HCT116 (cell line): ENCODE data around the gene EP400. TPM values are rescaled to one million over a fixed set of nuclear protein-coding genes. Genes with fewer than 3 reads are reported as not detected.

ENCODE experiments used
- ATAC-seq: fragments of 200-7000 bp; cut with Tn5 transposase; 2 replicates; pipeline ENCODE4 v1.9.1; 2020; ENCODE audit warnings: mild to moderate bottlenecking, moderate library complexity
- BruUV-seq: library from RNA; stranded (reverse); fragments of 400-500 nt; replicated peaks from 2 replicates; lab custom pipeline; 2021; lab: Mats Ljungman, UMichigan
- CTCF ChIA-PET: fragments of 300-600 bp; sonication (Branson Sonifier 250); formaldehyde crosslinking; loops from one replicate; lab custom pipeline; 2021; ENCODE audit warnings: antibody characterized with exemption; lab: Charles Lee
- POLR2A ChIA-PET: fragments of 300-600, 350-600 bp; sonication (Branson Sonifier 250); formaldehyde crosslinking; loops from one replicate; lab custom pipeline; 2021; ENCODE audit warnings: antibody characterized with exemption; lab: Charles Lee
- RAD21 ChIA-PET, 2 experiments: fragments of 300-600 bp; sonication (Branson Sonifier 250); formaldehyde crosslinking; loops; one replicate each; lab custom pipeline; 2023; ENCODE audit warnings: low total read pairs in 2 of 2; ENCODE audit not compliant: uncharacterized antibody in 2 of 2, unreplicated experiment in 2 of 2, low non-redundant PET in 1 of 2; lab: Charles Lee
- DNase-seq: peaks from one replicate; pipeline ENCODE4 v3.0.0-alpha.2; 2010; ENCODE audit warnings: low read depth, low spot score
- H2AFZ ChIP-seq: fragments of 200-600 bp; shearing (Covaris generic), sonication (generic); 2 replicates; pipeline ENCODE4 v1.6.1; 2017; ENCODE audit warnings: low read depth, mixed run types, mixed read lengths, antibody characterized with exemption, low read length; ENCODE audit not compliant: poor library complexity, severe bottlenecking
- H3K27ac ChIP-seq: 2 replicates; pipeline ENCODE4 v1.5.1; 2012; ENCODE audit warnings: low read depth, low read length
- H3K27me3 ChIP-seq: fragments of 200-600 bp; sonication (generic); 2 replicates; pipeline ENCODE4 v1.6.1; 2016; ENCODE audit warnings: mixed run types, low read length, mixed read lengths; ENCODE audit not compliant: insufficient read depth
- H3K36me3 ChIP-seq, 2 experiments: fragments of 200-500 bp in 1 of 2; fragments of 200-600 bp in 1 of 2; sonication (Bioruptor generic) in 1 of 2; sonication (generic) in 1 of 2; 2 replicates each; pipeline versions ENCODE4 v1.5.1 to v1.6.1; 2014 to 2016; ENCODE audit warnings: low read length in 2 of 2, inconsistent platforms in 1 of 2, mixed read lengths in 1 of 2, mixed run types in 1 of 2; ENCODE audit not compliant: insufficient read depth in 2 of 2, control insufficient read depth in 1 of 2
- H3K4me1 ChIP-seq, 2 experiments: fragments of 200-600 bp in 1 of 2; sonication (generic) in 1 of 2; 2 replicates each; pipeline versions ENCODE4 v1.5.1 to v1.6.1; 2012 to 2017; ENCODE audit warnings: low read length in 2 of 2, inconsistent platforms in 1 of 2, mild to moderate bottlenecking in 1 of 2, mixed read lengths in 1 of 2, mixed run types in 1 of 2, moderate library complexity in 1 of 2; ENCODE audit not compliant: insufficient read depth in 2 of 2, control insufficient read depth in 1 of 2
- H3K4me2 ChIP-seq: fragments of 200-600 bp; sonication (generic); 2 replicates; pipeline ENCODE4 v1.6.1; 2017; ENCODE audit warnings: mixed run types, low read length, mixed read lengths
- H3K4me3 ChIP-seq, 2 experiments: fragments of 200-600 bp in 1 of 2; sonication (generic) in 1 of 2; replicated peaks in 1 of 2; 2 replicates each; pipeline ENCODE4 v1.5.1; 2011 to 2016; ENCODE audit warnings: low read length in 2 of 2, control low read depth in 1 of 2, low read depth in 1 of 2, mild to moderate bottlenecking in 1 of 2, mixed read lengths in 1 of 2, mixed run types in 1 of 2
- H3K79me2 ChIP-seq: fragments of 200-600 bp; sonication (generic); 2 replicates; pipeline ENCODE4 v1.6.1; 2017; ENCODE audit warnings: mild to moderate bottlenecking, mixed run types, low read length, moderate library complexity, mixed read lengths; ENCODE audit not compliant: insufficient read depth
- H3K9ac ChIP-seq: fragments of 200-600 bp; sonication (generic); 2 replicates; pipeline ENCODE4 v1.6.1; 2016; ENCODE audit warnings: low read length, mixed read lengths
- H3K9me2 ChIP-seq: fragments of 200-600 bp; sonication (generic), shearing (Covaris generic); 2 replicates; pipeline ENCODE4 v1.6.1; 2017; ENCODE audit warnings: mixed run types, mild to moderate bottlenecking, moderate library complexity; ENCODE audit not compliant: insufficient read depth
- H3K9me3 ChIP-seq, 2 experiments: fragments of 200-500 bp in 1 of 2; fragments of 200-600 bp in 1 of 2; sonication (Bioruptor generic) in 1 of 2; sonication (generic) in 1 of 2; 2 replicates each; pipeline ENCODE4 v1.6.1; 2014 to 2017; ENCODE audit warnings: low read length in 2 of 2, mixed read lengths in 2 of 2, inconsistent platforms in 1 of 2, low read depth in 1 of 2, mild to moderate bottlenecking in 1 of 2, mixed run types in 1 of 2, moderate library complexity in 1 of 2; ENCODE audit not compliant: control insufficient read depth in 1 of 2, insufficient read depth in 1 of 2
- H4K20me1 ChIP-seq: fragments of 200-600 bp; sonication (generic), shearing (Covaris generic); 2 replicates; pipeline ENCODE4 v1.6.1; 2017; ENCODE audit warnings: mixed run types, mild to moderate bottlenecking, moderate library complexity; ENCODE audit not compliant: insufficient read depth
- EGR1 ChIP-seq: IDR thresholded peaks from 2 replicates; pipeline ENCODE4 v1.6.1; 2012; ENCODE audit warnings: low read depth
- FOSL1 ChIP-seq: IDR thresholded peaks from 2 replicates; pipeline ENCODE4 v1.6.1; 2012; ENCODE audit warnings: low read depth
- POLR2A ChIP-seq: IDR thresholded peaks from 2 replicates; pipeline ENCODE4 v1.7.0; 2011; ENCODE audit warnings: borderline replicate concordance; ENCODE audit not compliant: insufficient read depth, insufficient read length; ENCODE audit errors: extremely low read depth
- POLR2AphosphoS5 ChIP-seq: IDR thresholded peaks from 2 replicates; pipeline ENCODE4 v1.6.1; 2011; ENCODE audit warnings: mild to moderate bottlenecking, low read depth, low read length, moderate library complexity
- RAD21 ChIP-seq: IDR thresholded peaks from 2 replicates; pipeline ENCODE4 v1.6.1; 2012; ENCODE audit warnings: low read depth, mild to moderate bottlenecking
- SRF ChIP-seq: IDR thresholded peaks from 2 replicates; pipeline ENCODE4 v1.6.1; 2012; ENCODE audit warnings: low read depth
- YY1 ChIP-seq: IDR thresholded peaks from 2 replicates; pipeline ENCODE4 v1.6.1; 2011; ENCODE audit warnings: low read length, low read depth, moderate library complexity, mild to moderate bottlenecking; ENCODE audit not compliant: insufficient replicate concordance; ENCODE audit errors: extremely low read depth
- ZFX ChIP-seq: fragments of 450-650 bp; IDR thresholded peaks from 2 replicates; pipeline ENCODE4 v1.6.1; 2017
- intact Hi-C: fragments of 100-400 bp; cut with micrococcal nuclease; formaldehyde crosslinking; loops from 2 replicates; pipeline ENCODE4 v1.10.0; 2022
- total RNA-seq: library from RNA; stranded (reverse); gene quantifications from one replicate; pipeline ENCODE4 v1.2.1, GENCODE V29; 2021; ENCODE audit not compliant: unreplicated experiment
- TF ChIP-seq, protein P1 (sequence below): IDR thresholded peaks from 2 replicates; pipeline ENCODE4 v1.6.1; 2012; ENCODE audit warnings: low read depth
- TF ChIP-seq, protein P2 (sequence below): IDR thresholded peaks from 2 replicates; pipeline ENCODE4 v1.6.1; 2012
- TF ChIP-seq, protein P3 (sequence below): IDR thresholded peaks from 2 replicates; pipeline ENCODE4 v1.6.1; 2011; ENCODE audit warnings: mild to moderate bottlenecking, low read length, moderate library complexity; ENCODE audit not compliant: insufficient replicate concordance; ENCODE audit errors: extremely low read depth

Gene EP400
- total RNA-seq, 1 experiment from 2014 or later: 54.5 TPM

DNA sequence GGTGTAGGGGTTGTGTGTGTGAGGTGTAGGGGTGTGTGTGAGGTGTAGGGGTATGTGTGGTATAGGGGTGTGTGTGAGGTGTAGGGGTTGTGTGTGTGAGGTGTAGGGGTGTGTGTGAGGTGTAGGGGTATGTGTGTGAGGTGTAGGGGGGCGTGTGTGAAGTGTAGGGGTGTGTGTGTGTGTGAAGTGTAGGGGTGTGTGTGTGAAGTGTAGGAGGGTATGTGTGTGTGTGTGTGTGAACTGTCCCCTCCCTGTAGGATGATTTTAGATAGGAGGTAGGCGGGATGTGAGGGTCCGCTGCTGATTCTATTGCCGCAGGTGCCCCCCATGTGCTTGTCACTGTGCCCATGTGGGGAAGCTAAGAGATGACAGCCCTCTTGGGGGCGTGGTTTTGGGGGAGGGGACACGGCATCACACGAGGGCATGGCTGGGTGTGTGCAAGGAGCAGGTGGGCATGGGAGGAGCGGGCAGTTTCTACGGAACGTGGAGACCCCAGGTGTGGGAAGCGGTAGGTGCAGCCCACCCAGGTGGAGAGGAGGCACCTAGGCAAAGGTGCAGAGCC lies 105.9 kb downstream of the EP400 start:
- Histone ChIP-seq H3K9me2 (no peaks in the 10 kb centered on the region), H2AFZ (no peak overlapping the region), H3K4me3 (no peak overlapping the region), H3K79me2 (no peaks in the 10 kb centered on the region), H3K4me1 (no peaks in the 10 kb centered on the region), H3K36me3 (peaks cover 22 to 44% of the 10 kb centered on the region in 2 experiments), H3K9ac (no peak overlapping the region), H3K4me2 (no peak overlapping the region), H4K20me1 (no peaks in the 10 kb centered on the region), H3K9me3 (no peaks in the 10 kb centered on the region), H3K27ac (no peak overlapping the region), H3K27me3 (no peaks in the 10 kb centered on the region)
- TF ChIP-seq POLR2A (no peak), EGR1 (no peak), POLR2AphosphoS5 (no peak), YY1 (no peak), SRF (no peak), ZFX (no peak), RAD21 (no peak), FOSL1 (no peak)
- TF ChIP-seq, protein P1, sequence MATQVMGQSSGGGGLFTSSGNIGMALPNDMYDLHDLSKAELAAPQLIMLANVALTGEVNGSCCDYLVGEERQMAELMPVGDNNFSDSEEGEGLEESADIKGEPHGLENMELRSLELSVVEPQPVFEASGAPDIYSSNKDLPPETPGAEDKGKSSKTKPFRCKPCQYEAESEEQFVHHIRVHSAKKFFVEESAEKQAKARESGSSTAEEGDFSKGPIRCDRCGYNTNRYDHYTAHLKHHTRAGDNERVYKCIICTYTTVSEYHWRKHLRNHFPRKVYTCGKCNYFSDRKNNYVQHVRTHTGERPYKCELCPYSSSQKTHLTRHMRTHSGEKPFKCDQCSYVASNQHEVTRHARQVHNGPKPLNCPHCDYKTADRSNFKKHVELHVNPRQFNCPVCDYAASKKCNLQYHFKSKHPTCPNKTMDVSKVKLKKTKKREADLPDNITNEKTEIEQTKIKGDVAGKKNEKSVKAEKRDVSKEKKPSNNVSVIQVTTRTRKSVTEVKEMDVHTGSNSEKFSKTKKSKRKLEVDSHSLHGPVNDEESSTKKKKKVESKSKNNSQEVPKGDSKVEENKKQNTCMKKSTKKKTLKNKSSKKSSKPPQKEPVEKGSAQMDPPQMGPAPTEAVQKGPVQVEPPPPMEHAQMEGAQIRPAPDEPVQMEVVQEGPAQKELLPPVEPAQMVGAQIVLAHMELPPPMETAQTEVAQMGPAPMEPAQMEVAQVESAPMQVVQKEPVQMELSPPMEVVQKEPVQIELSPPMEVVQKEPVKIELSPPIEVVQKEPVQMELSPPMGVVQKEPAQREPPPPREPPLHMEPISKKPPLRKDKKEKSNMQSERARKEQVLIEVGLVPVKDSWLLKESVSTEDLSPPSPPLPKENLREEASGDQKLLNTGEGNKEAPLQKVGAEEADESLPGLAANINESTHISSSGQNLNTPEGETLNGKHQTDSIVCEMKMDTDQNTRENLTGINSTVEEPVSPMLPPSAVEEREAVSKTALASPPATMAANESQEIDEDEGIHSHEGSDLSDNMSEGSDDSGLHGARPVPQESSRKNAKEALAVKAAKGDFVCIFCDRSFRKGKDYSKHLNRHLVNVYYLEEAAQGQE: no peak
- TF ChIP-seq, protein P2, sequence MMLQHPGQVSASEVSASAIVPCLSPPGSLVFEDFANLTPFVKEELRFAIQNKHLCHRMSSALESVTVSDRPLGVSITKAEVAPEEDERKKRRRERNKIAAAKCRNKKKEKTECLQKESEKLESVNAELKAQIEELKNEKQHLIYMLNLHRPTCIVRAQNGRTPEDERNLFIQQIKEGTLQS: no peak
- TF ChIP-seq, protein P3, sequence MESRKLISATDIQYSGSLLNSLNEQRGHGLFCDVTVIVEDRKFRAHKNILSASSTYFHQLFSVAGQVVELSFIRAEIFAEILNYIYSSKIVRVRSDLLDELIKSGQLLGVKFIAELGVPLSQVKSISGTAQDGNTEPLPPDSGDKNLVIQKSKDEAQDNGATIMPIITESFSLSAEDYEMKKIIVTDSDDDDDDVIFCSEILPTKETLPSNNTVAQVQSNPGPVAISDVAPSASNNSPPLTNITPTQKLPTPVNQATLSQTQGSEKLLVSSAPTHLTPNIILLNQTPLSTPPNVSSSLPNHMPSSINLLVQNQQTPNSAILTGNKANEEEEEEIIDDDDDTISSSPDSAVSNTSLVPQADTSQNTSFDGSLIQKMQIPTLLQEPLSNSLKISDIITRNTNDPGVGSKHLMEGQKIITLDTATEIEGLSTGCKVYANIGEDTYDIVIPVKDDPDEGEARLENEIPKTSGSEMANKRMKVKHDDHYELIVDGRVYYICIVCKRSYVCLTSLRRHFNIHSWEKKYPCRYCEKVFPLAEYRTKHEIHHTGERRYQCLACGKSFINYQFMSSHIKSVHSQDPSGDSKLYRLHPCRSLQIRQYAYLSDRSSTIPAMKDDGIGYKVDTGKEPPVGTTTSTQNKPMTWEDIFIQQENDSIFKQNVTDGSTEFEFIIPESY: no peak
- CTCF ChIA-PET: no interaction called here
- no peak; the same call in 1 of the 2 replicates for ATAC-seq
- POLR2A ChIA-PET: no interaction called here
- BruUV-seq: no TSS peak
- no peak for DNase-seq
- RAD21 ChIA-PET: no interaction called here
- intact Hi-C loops: no loop called here
